ENCODE data around the gene DLGAP1. TPM values are rescaled to one million over a fixed set of nuclear protein-coding genes. Genes with fewer than 3 reads are reported as not detected.

DLGAP1 gene
- total RNA-seq, 1 donor from 2014 or later: 5.4 TPM

GRCh38 chr18:3715231-3716080 lies 739.7 kb downstream of the DLGAP1 start:
- Histone ChIP-seq H3K9me3 (no peaks in the 10 kb centered on the region), H3K4me3 (no peak overlapping the region), H3K27me3 (no peaks in the 10 kb centered on the region), H3K4me1 (peaks cover under 1% of the 10 kb centered on the region), H3K36me3 (no peaks in the 10 kb centered on the region), H3K27ac (no peak overlapping the region)
- no peak for TF ChIP-seq CTCF (IDR thresholded peaks at IDR 0.05)
- DNase-seq (no peak), ATAC-seq (no peak)
- intact Hi-C loops (cut with DNase I): no loop called here

GRCh38 chr18:3713708-3714107 lies 741.4 kb downstream of the DLGAP1 start:
- no peaks in the 10 kb centered on the region for H3K36me3 ChIP-seq
- DNase-seq: no peak
- H3K4me1 ChIP-seq: peaks cover 12% of the 10 kb centered on the region
- H3K27ac ChIP-seq: no peak overlapping the region
- H3K4me3 ChIP-seq: no peak overlapping the region
- H3K27me3 ChIP-seq: no peaks in the 10 kb centered on the region
- ATAC-seq: no peak
- no peaks in the 10 kb centered on the region for H3K9me3 ChIP-seq
- intact Hi-C loops (cut with DNase I): no loop called here
- TF ChIP-seq CTCF (IDR thresholded peaks at IDR 0.05): no peak

- Histone ChIP-seq H3K27ac (no peak overlapping the region), H3K4me1 (peaks cover 12% of the 10 kb centered on the region), H3K9me3 (no peaks in the 10 kb centered on the region), H3K27me3 (no peaks in the 10 kb centered on the region), H3K36me3 (no peaks in the 10 kb centered on the region), H3K4me3 (no peak overlapping the region)
- no peak for DNase-seq
- TF ChIP-seq CTCF (IDR thresholded peaks at IDR 0.05): no peak
- no peak for ATAC-seq
- intact Hi-C loops (cut with DNase I): no loop called here
Observed at GRCh38 chr18:3713166-3713565, 741.9 kb downstream of the DLGAP1 start.

GRCh38 chr18:3712491-3712890 lies 742.6 kb downstream of the DLGAP1 start:
- intact Hi-C loops (cut with DNase I): no loop called here
- Histone ChIP-seq H3K9me3 (no peaks in the 10 kb centered on the region), H3K27me3 (no peaks in the 10 kb centered on the region), H3K36me3 (no peaks in the 10 kb centered on the region), H3K27ac (no peak overlapping the region), H3K4me1 (peaks cover 12% of the 10 kb centered on the region), H3K4me3 (no peak overlapping the region)
- ATAC-seq (no peak), DNase-seq (no peak)
- TF ChIP-seq CTCF (IDR thresholded peaks at IDR 0.05): no peak

GRCh38 chr18:3710712-3711301 lies 744.3 kb downstream of the DLGAP1 start:
- Histone ChIP-seq H3K4me1 (peaks cover 12% of the 10 kb centered on the region), H3K27me3 (no peaks in the 10 kb centered on the region), H3K27ac (peak overlapping the region; percentile 24), H3K36me3 (no peaks in the 10 kb centered on the region), H3K4me3 (no peak overlapping the region), H3K9me3 (no peaks in the 10 kb centered on the region)
- ATAC-seq (peak; percentile 91), DNase-seq (peak; percentile 77)
- intact Hi-C loops (cut with DNase I): no loop called here
- TF ChIP-seq CTCF (IDR thresholded peaks at IDR 0.05): no peak
